Measurements from ENCODE around the gene CELSR2. TPM values are rescaled to one million over a fixed set of nuclear protein-coding genes. Genes with fewer than 3 reads are reported as not detected.

Gene CELSR2
- total and polyA plus RNA-seq, 8 donors, result 0.76 to 18.7 (median 6.2) TPM

DNA sequence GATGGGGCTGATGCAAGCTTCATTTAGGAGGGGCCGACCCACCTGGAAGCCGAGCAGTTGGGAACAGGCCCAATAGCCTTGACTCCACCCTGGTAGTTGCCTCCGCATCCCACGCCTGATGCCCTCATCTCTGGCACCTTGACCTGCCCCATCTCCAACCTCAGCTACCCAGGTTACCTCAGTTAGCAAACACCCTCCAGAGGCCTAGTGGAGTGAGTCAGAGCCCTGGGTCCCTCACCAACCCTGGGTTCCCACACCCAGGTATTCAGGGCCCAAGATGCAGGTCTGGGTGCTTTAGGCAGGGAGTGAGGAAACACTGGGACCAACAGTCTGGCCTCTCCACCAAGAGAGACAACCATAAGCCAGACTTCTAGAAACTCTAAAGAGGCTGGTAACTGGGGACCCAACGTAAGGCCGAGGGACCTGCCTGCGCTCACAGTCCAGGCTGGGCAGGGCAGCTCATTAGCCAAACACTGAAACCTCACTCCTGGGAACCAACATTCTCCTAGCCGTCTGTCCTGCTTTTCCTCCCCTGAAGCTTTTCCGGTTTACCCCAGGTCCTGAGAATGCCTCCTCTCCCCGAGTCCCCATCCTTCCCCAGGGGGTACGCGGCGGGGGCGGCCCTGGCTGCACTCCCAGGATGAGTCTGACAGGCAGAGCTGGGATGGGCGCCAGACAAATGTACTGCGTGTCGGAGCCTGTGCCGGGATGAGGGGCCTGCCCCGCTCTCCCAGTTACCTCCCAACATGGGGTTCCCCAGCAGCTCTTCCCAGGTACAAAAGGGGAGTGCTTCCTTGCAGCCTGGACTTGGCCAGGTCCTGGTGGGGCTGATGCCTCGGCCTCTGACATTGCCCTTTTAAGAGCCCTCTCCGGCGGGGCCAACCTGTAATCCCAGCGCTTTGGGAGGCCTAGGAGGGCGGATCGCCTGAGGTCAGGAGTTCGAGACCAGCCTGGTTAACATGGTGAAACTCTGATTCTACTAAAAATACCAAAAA lies 8.9 kb upstream of the CELSR2 start:
- intact Hi-C loops (cut with DNase I; ENCODE audit: low total_unique reads), result no loop called here
- H3K4me1 ChIP-seq, result peaks cover 22 to 36% (median 33%) of the 10 kb centered on the region in 4 donors
- H3K9me3 ChIP-seq, result no peaks in the 10 kb centered on the region
- 24 to 36% (median 28%) methylated on average over 25 to 26 of the region's 26 CpGs for WGBS, 5 donors
- no peak overlapping the region for H3K4me3 ChIP-seq
- H3K27me3 ChIP-seq, result peaks cover 0 to 10% (median 0%) of the 10 kb centered on the region in 3 donors
- TF ChIP-seq POLR2AphosphoS5 (IDR thresholded peaks at IDR 0.05), result peak in 1 of 3 donors; percentile 31
- TF ChIP-seq, protein P1, sequence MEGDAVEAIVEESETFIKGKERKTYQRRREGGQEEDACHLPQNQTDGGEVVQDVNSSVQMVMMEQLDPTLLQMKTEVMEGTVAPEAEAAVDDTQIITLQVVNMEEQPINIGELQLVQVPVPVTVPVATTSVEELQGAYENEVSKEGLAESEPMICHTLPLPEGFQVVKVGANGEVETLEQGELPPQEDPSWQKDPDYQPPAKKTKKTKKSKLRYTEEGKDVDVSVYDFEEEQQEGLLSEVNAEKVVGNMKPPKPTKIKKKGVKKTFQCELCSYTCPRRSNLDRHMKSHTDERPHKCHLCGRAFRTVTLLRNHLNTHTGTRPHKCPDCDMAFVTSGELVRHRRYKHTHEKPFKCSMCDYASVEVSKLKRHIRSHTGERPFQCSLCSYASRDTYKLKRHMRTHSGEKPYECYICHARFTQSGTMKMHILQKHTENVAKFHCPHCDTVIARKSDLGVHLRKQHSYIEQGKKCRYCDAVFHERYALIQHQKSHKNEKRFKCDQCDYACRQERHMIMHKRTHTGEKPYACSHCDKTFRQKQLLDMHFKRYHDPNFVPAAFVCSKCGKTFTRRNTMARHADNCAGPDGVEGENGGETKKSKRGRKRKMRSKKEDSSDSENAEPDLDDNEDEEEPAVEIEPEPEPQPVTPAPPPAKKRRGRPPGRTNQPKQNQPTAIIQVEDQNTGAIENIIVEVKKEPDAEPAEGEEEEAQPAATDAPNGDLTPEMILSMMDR (IDR thresholded peaks at IDR 0.05), result no peak
- peaks cover 36 to 42% (median 40%) of the 10 kb centered on the region in 4 donors for H3K36me3 ChIP-seq
- peak overlapping the region; percentile 7 to 59 (median 56) for H3K27ac ChIP-seq
- DNase-seq, result peak; percentile 54 to 81

DNA sequence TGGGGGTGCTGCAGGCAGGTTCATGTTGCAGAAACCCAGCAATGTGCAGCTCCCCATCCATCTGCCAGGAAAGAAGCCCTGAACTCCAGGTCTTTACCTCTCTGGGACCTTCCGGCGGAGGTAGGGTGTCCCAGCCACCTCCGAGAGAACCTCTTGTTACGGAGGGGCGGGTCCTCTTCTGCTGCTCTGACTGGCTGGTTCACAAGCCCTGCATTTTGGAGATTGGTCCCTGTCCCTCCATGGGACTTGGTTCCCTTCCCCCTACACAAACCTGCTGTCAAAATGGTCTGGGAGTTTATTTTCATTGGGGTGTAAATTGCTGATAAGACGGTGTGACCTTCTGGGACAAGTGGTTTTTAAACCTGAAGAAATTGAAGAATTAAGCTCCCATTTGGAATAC lies 8.0 kb upstream of the CELSR2 start:
- H3K27me3 ChIP-seq, result peaks cover 0 to 13% (median 0%) of the 10 kb centered on the region in 3 donors
- peaks cover 22 to 36% (median 33%) of the 10 kb centered on the region in 4 donors for H3K4me1 ChIP-seq
- 14 to 35% (median 19%) methylated on average over 5 to 6 of the region's 6 CpGs for WGBS, 5 donors
- H3K4me3 ChIP-seq, result no peak overlapping the region
- intact Hi-C loops (cut with DNase I; ENCODE audit: low total_unique reads), result no loop called here
- peak in 1 of 2 donors; percentile 20 for DNase-seq
- H3K36me3 ChIP-seq, result peaks cover 28 to 33% (median 31%) of the 10 kb centered on the region in 4 donors
- no peak for TF ChIP-seq EP300 (IDR thresholded peaks at IDR 0.05)
- no peaks in the 10 kb centered on the region for H3K9me3 ChIP-seq
- H3K27ac ChIP-seq, result no peak overlapping the region

DNA sequence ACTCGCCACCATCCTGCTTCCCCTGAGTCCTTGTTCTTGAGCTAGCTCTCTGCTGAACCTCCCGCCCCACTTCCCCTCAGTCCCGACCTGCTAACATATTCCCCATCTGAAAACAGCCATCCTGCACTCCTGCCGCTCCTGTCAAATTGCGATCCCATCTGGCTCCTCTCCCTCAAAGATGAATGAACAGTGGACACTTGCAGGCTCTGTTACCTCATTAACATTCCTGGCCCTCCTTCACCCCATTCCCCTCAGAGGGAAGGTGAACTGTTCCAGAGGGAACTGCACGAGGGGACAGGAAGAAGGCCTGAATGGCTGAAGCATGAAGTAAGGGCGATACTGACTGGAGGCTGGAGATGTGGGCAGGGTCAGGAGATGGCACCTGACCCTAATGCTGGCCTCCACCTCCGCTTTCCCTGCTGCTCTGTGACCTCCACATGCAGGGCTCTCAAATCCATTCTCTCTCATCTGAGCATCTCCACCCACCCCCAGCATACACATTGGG lies 7.4 kb upstream of the CELSR2 start:
- Histone ChIP-seq H3K4me1 (peaks cover 22 to 36% (median 33%) of the 10 kb centered on the region in 4 donors), H3K27me3 (peaks cover 0 to 14% (median 0%) of the 10 kb centered on the region in 3 donors), H3K36me3 (peaks cover 22 to 28% (median 25%) of the 10 kb centered on the region in 4 donors), H3K27ac (no peak overlapping the region), H3K9me3 (no peaks in the 10 kb centered on the region), H3K4me3 (no peak overlapping the region)
- intact Hi-C loops (cut with DNase I; ENCODE audit: low total_unique reads), result no loop called here
- no peak for TF ChIP-seq EP300 (IDR thresholded peaks at IDR 0.05)
- no peak for TF ChIP-seq POLR2A (IDR thresholded peaks at IDR 0.05)
- TF ChIP-seq, protein P1 (IDR thresholded peaks at IDR 0.05), result no peak
- no peak for TF ChIP-seq POLR2AphosphoS5 (IDR thresholded peaks at IDR 0.05)
- peak; percentile 8 to 9 for DNase-seq
- WGBS, 5 donors, result 22 to 29% (median 24%) methylated on average over 8 of the region's 8 CpGs

DNA sequence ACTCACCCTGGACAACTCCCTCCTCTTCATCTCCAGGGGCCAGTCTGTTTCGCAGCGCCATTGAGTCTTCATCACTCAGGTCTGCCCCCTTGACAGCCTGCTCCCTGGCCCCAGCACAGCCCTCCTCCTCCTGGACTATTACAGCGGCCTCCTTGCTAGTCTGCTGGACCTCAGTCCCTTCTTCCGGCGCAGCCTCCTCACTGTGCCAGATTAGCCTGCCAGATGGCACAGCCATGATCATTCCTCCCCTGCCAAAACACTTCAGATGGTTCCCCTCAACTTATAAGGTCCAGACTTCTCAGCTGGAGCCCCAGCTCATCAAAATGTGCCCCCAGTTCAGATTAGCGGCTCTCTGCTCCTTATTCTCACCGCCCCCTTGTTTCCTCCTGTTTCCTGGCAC lies 7.0 kb upstream of the CELSR2 start:
- WGBS, 5 donors, result 48 to 70% (median 62%) methylated on average over 7 of the region's 7 CpGs
- H3K27ac ChIP-seq, result no peak overlapping the region
- H3K9me3 ChIP-seq, result no peaks in the 10 kb centered on the region
- no peak overlapping the region for H3K4me3 ChIP-seq
- DNase-seq, result peak; percentile 23 to 54
- no peak for TF ChIP-seq POLR2A (IDR thresholded peaks at IDR 0.05)
- TF ChIP-seq, protein P1 (IDR thresholded peaks at IDR 0.05), result no peak
- TF ChIP-seq POLR2AphosphoS5 (IDR thresholded peaks at IDR 0.05), result no peak
- TF ChIP-seq EP300 (IDR thresholded peaks at IDR 0.05), result no peak
- intact Hi-C loops (cut with DNase I; ENCODE audit: low total_unique reads), result no loop called here
- peaks cover 22 to 36% (median 33%) of the 10 kb centered on the region in 4 donors for H3K4me1 ChIP-seq
- H3K36me3 ChIP-seq, result peaks cover 17 to 23% (median 20%) of the 10 kb centered on the region in 4 donors
- H3K27me3 ChIP-seq, result peaks cover 0 to 14% (median 0%) of the 10 kb centered on the region in 3 donors

Measured in stomach (tissue), 9 donors.